OCI-M1 (cell line): ENCODE results near the gene MAB21L4.

Experiments
- DNase-seq: peaks from one replicate; lab custom pipeline; 2025; lab: John Stamatoyannopoulos, UW

MAB21L4 gene

GRCh38 chr2:240894006-240894405, 1.9 kb downstream of the MAB21L4 start:
- no peak for DNase-seq

GRCh38 chr2:240893363-240893844, 2.6 kb downstream of the MAB21L4 start:
- DNase-seq = no peak

- DNase-seq = no peak
Observed at GRCh38 chr2:240892925-240893324, 3.0 kb downstream of the MAB21L4 start.

- no peak for DNase-seq
Observed at GRCh38 chr2:240892356-240892755, 3.6 kb downstream of the MAB21L4 start.

GRCh38 chr2:240891492-240892340, 4.2 kb downstream of the MAB21L4 start:
- no peak for DNase-seq

GRCh38 chr2:240890691-240891090, 5.3 kb downstream of the MAB21L4 start:
- DNase-seq = no peak

GRCh38 chr2:240889601-240890560, 6.1 kb downstream of the MAB21L4 start:
- DNase-seq = no peak

GRCh38 chr2:240888890-240889573, 6.9 kb downstream of the MAB21L4 start:
- DNase-seq = no peak

GRCh38 chr2:240888130-240888889, 7.6 kb downstream of the MAB21L4 start:
- DNase-seq = no peak

- no peak for DNase-seq
Observed at GRCh38 chr2:240887631-240888030, 8.3 kb downstream of the MAB21L4 start.

- no peak for DNase-seq
Observed at GRCh38 chr2:240886678-240887609, 9.0 kb downstream of the MAB21L4 start.

- DNase-seq = peak; percentile 47
Observed at GRCh38 chr2:240886023-240886565, 9.9 kb downstream of the MAB21L4 start.

- no peak for DNase-seq
Observed at GRCh38 chr2:240885566-240885965, 10.4 kb downstream of the MAB21L4 start.

- no peak for DNase-seq
Observed at GRCh38 chr2:240884745-240885144, 11.2 kb downstream of the MAB21L4 start.

GRCh38 chr2:240884221-240884620, 11.7 kb downstream of the MAB21L4 start:
- no peak for DNase-seq

- no peak for DNase-seq
Observed at GRCh38 chr2:240881913-240882312, 14.0 kb downstream of the MAB21L4 start.

- no peak for DNase-seq
Observed at GRCh38 chr2:240879105-240879504, 16.9 kb downstream of the MAB21L4 start.

GRCh38 chr2:240878341-240878936, 17.5 kb downstream of the MAB21L4 start:
- no peak for DNase-seq
